H1 (cell line): ENCODE results near the gene WDR48. TPM values are rescaled to one million over a fixed set of nuclear protein-coding genes. Genes with fewer than 3 reads are reported as not detected.

Source experiments
- polyA plus RNA-seq, 7 experiments: library from polyadenylated mRNA; depleted of rRNA in 3 of 7; stranded (reverse) in 5 of 7; unstranded in 2 of 7; fragments of >200 nt in 5 of 7; fragments of 200-250 nt in 2 of 7; gene quantifications; 1 replicate in 5 of 7; 2 replicates in 1 of 7; 4 replicates in 1 of 7; pipeline versions ENCODE4 v1.2.1 to v1.2.3, GENCODE V29; 2011 to 2013; ENCODE audit warnings: missing spikeins in 2 of 7, mixed read lengths in 2 of 7
- total RNA-seq: library from RNA; stranded (reverse); fragmentation: NEBNext Ultra II Directional; extraction: Animal tissue kit (Norgen Biotek cat#: 25700); gene quantifications from 2 replicates; pipeline ENCODE4 v1.2.1, GENCODE V29; 2021
- TF ChIP-seq, protein P1 (sequence below), 3 experiments: IDR thresholded peaks; 1 replicate in 2 of 3; 2 replicates in 1 of 3; pipeline versions ENCODE4 v1.5.1 to v1.6.1; 2011; ENCODE audit warnings: low read length in 3 of 3, mild to moderate bottlenecking in 3 of 3, inconsistent platforms in 2 of 3, low read depth in 1 of 3, moderate library complexity in 1 of 3; ENCODE audit not compliant: insufficient read depth in 1 of 3; ENCODE audit errors: control extremely low read depth in 1 of 3

The WDR48 gene
- total and polyA plus RNA-seq, 2 of the 8 experiments (the other 6 are each of a cell fraction or from before 2014, with no cell fraction given) = 21.2 to 54.1 TPM

DNA sequence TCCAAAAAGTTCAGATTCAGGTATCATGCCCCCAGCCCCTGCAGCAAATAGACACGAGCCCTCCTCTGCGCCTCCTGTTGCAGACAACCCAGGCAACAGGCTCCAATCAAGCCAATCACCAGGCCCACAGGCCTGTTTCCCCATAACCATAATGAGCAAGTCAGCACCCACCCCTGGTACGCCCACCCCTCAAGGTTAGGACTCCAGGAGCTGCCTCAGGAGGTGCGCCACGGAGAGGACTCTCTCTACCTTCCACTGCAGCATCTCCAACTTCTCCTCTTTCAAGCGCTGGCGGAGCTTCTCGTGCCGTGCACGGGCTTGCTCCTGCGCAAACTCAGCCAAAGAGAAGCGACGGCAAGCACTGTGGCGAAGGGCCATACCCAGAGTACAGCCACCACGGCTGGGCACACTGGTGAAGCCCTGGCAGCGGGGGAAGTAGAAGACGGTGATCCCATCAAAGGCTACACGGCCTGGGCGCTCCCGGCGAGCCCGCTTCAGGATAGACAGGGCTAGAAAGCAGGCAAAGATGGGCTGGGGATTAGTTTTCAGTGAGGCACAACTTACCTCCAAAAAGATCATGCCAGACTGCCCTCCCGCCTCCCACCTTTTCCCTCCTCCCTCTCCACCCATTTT lies 93.0 kb downstream of the WDR48 start (continued):
- TF ChIP-seq, protein P1, sequence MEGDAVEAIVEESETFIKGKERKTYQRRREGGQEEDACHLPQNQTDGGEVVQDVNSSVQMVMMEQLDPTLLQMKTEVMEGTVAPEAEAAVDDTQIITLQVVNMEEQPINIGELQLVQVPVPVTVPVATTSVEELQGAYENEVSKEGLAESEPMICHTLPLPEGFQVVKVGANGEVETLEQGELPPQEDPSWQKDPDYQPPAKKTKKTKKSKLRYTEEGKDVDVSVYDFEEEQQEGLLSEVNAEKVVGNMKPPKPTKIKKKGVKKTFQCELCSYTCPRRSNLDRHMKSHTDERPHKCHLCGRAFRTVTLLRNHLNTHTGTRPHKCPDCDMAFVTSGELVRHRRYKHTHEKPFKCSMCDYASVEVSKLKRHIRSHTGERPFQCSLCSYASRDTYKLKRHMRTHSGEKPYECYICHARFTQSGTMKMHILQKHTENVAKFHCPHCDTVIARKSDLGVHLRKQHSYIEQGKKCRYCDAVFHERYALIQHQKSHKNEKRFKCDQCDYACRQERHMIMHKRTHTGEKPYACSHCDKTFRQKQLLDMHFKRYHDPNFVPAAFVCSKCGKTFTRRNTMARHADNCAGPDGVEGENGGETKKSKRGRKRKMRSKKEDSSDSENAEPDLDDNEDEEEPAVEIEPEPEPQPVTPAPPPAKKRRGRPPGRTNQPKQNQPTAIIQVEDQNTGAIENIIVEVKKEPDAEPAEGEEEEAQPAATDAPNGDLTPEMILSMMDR (IDR thresholded peaks at IDR 0.05; ENCODE audit: control extremely low read depth in 1 of 3, insufficient read depth in 1 of 3, low read depth in 1 of 3, low read length in 3 of 3) = no peak
- TF ChIP-seq, all 59 proteins: peak for 0
